GM12891 (cell line): ENCODE results near the gene MAP4K4.

ENCODE experiments used
- DNase-seq: peaks from one replicate; pipeline ENCODE4 v3.0.0; 2011; ENCODE audit warnings: low spot score; ENCODE audit not compliant: insufficient read length
- FAIRE-seq: peaks from 2 replicates; lab custom pipeline; 2011; peaks lifted over from hg19 to GRCh38; lab: Jason Lieb, UNC
- PAX5 ChIP-seq: IDR thresholded peaks from 2 replicates; pipeline ENCODE4 v1.6.1; 2011; ENCODE audit warnings: low read length, moderate library complexity, mild to moderate bottlenecking; ENCODE audit not compliant: insufficient read depth, severe bottlenecking
- POLR2A ChIP-seq: IDR thresholded peaks from 2 replicates; pipeline ENCODE4 v1.6.1; 2011; ENCODE audit warnings: low read depth, low read length, control low read depth
- POLR2AphosphoS5 ChIP-seq: IDR thresholded peaks from 2 replicates; pipeline ENCODE4 v1.6.1; 2011; ENCODE audit warnings: low read depth, low read length, control low read depth
- POU2F2 ChIP-seq: IDR thresholded peaks from 2 replicates; pipeline ENCODE4 v1.6.1; 2011; ENCODE audit warnings: low read depth, mild to moderate bottlenecking, control low read depth, low read length, moderate library complexity
- SPI1 ChIP-seq: IDR thresholded peaks from 2 replicates; pipeline ENCODE4 v1.6.1; 2011; ENCODE audit warnings: low read depth, low read length, control low read depth
- TAF1 ChIP-seq: IDR thresholded peaks from 2 replicates; pipeline ENCODE4 v1.6.1; 2011; ENCODE audit warnings: low read depth, low read length, control low read depth

The MAP4K4 gene

DNA sequence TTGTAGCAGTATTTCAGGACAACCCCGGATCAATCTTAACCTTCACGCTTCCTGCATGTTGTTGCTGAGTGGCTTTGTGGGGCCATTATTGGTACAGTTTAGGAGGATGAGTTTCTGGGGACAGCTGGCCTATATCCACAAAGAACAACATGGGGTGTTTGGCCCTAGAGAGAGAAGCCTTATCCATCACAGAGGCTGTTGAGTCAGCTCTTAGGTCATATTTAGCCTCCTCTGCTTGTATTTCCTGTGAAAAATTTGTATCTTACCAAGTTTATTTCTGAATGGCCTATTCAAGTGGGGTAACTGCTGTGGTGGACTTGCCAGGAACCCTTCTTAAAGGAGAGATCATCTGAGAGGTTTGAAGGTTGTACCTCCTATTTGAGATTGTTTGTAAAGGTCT is 77.6 kb downstream of the MAP4K4 start:
- TF ChIP-seq POU2F2 (no peak), POLR2A (no peak), TAF1 (no peak), PAX5 (no peak), SPI1 (no peak), POLR2AphosphoS5 (no peak)
- FAIRE-seq = no peak
- no peak for DNase-seq

DNA sequence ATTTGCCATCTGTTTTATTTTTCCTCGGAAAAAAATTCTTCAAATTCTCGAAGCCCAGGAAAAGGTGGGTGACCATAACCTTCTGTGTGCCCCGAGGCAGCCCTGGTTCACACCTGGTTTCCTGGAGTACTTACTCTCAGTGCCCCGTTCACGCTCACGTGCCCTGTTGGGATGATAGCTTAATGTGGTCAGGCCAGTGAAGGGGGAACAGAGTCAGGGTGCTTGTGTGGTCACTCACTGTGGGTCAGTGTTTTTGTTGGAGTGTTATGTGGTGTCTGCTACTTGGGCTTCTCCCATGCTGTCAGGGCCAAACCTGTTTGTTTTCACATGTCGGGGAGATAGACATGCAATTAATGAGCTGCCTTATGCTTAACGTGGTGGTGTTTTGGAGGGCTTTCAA is 78.1 kb downstream of the MAP4K4 start:
- DNase-seq (no peak), FAIRE-seq (no peak)
- TF ChIP-seq TAF1 (no peak), SPI1 (no peak), POU2F2 (no peak), PAX5 (no peak), POLR2A (no peak), POLR2AphosphoS5 (no peak)

DNA sequence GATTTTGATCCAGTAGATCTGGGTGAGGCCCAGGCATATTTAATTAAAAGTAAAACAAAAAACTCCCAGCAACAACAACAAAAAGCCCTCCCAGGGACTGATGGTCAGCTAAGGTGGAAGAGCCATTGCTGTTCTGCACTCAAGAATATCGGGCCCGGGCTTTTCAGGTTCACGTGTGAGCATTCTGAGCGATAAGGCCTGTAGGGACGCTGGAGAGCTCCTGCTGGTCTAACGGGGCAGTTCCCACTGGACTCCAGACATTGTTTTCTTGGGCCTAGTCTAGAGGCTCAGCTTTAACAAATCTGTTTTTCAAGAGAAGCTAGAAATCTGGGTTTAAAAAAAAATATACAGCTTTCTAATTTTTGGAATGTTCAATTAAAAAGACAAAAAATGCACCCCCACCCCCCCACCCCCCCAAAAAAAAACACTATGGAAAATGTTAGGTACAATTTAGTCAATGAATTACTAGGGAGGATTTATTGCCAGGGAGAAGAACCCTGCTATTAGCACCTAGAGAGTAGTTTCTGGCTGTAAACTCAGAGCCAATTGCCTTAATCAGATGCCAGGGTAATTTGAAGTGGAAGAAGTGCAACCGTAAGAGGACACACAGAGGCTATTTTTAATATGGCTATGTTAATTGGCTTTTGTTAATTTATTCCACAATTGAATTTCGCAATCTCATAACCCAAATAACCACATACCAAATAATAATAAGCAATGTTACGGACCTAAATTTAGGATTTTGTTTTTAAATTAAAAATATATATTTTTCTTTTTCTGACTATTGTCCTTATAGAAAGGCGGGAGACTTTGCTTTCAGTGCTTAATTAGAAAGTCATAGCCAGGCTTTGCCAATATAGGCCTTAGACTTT is 78.9 kb downstream of the MAP4K4 start:
- FAIRE-seq = no peak
- no peak for TF ChIP-seq POLR2AphosphoS5
- no peak for DNase-seq

DNA sequence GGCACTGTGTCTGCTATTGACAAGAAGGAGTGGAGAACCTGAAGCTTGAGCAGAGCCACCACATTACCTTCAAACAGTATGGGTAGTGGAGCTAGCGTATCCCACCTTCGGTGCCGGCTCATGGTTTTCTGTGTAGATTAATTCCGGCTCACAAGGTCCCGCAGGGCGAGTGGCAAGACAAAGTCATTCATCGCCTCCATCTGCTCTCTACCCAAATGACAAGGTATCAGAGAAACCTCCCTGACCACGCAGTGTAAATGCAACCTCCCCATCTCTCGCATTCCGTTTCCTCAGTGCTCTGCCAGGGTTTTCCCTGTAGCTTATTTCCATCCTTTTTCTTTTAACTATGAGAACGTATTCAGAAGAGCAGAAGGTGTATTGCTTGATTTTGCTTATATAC is 79.8 kb downstream of the MAP4K4 start:
- DNase-seq (no peak), FAIRE-seq (no peak)
- no peak for TF ChIP-seq SPI1
- TF ChIP-seq TAF1 = no peak

DNA sequence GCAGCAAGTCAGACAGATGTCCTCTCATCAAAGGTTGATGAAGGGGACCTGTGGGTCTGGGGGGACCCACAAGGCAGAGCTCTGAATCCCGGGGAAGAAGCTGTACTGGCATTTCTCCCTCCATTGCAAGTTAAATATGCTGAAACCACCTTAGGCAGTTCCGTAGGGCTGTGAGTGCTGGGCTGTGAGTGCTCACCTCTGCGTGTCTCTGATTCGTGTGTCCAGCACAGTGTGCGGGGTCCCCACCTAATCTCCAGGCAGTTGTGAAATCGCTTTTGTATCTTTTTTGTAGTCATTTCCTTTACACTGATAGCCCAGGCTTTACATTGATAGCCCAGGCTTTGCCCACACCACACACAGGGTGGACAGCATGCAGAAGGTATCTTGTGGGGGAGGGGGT is 80.6 kb downstream of the MAP4K4 start:
- no peak for DNase-seq
- TF ChIP-seq POU2F2 (no peak), PAX5 (no peak), SPI1 (no peak), POLR2A (no peak), POLR2AphosphoS5 (no peak), TAF1 (no peak)
- FAIRE-seq = no peak

DNA sequence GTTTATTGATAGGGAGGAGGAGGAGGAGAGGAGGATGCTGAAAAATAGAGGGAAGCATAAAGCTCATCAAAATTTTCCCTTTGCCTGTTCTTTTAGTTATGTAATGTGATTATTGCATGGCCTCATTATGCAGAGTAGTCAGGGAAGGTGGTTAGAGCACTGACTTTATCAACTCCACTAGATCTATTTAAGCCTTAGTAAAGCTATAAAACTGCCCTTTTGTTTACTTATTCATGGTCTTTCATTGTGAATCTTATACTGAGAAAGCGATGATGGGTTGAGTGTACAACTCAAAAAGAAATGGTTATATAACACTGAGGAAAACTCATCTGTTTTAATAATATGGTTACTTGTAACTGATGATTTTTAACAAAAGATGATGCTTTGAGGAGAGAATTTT is 81.7 kb downstream of the MAP4K4 start:
- no peak for TF ChIP-seq TAF1
- no peak for TF ChIP-seq PAX5
- no peak for TF ChIP-seq POLR2AphosphoS5
- TF ChIP-seq SPI1 = no peak
- no peak for TF ChIP-seq POU2F2
- TF ChIP-seq POLR2A = no peak

DNA sequence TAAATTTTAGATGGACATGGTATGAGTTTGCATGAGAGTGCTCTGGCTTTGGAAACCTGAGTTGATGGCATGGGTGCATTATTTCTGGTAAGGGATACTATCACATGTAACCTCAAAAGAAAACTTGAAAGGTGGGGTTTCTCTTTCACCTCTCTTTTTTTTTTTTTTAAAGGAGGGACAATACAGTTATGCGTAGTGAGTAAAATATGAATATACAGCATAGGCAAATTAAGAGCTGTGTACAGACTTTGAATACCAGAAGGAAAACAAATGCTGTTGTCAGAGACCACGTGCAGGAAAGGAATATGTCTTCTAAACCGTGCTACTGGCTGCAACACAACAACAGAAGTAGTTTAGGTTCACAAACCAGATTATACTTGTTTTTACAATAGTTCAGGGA is 82.1 kb downstream of the MAP4K4 start:
- TF ChIP-seq PAX5 = no peak
- TF ChIP-seq SPI1 = no peak
- no peak for TF ChIP-seq TAF1
- no peak for TF ChIP-seq POLR2A
- no peak for TF ChIP-seq POLR2AphosphoS5
- no peak for TF ChIP-seq POU2F2
- FAIRE-seq = no peak
- no peak for DNase-seq

More for the DNA sequence above, 81.7 kb downstream of the MAP4K4 start:
- FAIRE-seq = no peak
- no peak for DNase-seq

DNA sequence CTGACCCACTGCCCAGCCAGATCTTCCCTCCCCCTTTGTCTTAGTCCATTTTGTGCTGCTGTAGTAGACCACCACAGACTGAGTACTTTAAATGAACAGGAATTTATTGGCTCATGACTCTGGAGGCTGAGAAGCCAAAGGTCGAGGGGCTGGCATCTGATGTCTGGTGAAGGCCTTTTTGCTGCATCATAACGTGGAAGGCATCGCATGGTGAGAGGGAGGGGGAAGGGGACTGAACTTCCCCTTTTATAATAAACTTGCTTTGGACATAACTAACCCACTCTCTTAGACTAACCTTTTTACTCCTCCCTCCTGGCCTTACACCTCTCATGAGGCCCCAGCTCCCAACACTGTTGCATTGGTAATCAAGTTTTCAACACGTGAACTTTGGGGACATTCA is 83.8 kb downstream of the MAP4K4 start:
- TF ChIP-seq POLR2AphosphoS5 = no peak
- no peak for TF ChIP-seq POU2F2
- no peak for TF ChIP-seq PAX5
- TF ChIP-seq POLR2A = no peak
- TF ChIP-seq TAF1 = no peak
- TF ChIP-seq SPI1 = no peak; the same call in 1 of the 2 replicates
- FAIRE-seq = no peak
- DNase-seq = no peak

DNA sequence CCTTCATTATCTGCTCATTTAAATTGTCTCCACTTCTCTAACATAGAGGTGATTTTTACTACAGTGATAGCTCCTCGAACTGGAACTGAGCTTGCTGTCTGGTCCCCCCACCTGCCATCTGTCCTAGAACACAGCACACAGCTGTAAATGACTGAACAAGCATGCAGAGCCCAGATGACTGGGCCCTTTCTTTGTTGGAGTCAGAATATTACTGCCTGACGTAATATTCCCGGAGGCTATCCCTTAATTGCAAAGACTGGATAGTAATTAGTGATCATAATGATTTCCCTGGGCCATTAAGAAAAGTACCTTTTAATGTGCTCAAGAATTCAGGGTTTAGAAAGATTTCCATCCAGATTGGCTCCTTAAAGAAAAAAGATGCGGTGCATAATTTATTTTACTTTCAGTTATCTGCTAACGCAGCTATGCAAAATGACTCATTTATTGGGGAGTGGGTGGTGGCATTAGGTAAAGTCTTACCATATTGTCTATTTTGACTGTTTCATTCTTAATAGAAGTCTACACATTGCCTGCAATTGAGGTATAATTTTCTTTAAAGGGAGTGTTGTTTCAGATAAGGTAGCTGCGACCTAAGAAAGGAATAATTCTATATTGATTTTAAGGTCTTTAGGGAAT is 84.4 kb downstream of the MAP4K4 start:
- DNase-seq (no peak), FAIRE-seq (no peak)
- no peak for TF ChIP-seq PAX5
- TF ChIP-seq TAF1 = no peak
- TF ChIP-seq POU2F2 = no peak
- TF ChIP-seq POLR2A = no peak
- no peak for TF ChIP-seq POLR2AphosphoS5
- TF ChIP-seq SPI1 = no peak

DNA sequence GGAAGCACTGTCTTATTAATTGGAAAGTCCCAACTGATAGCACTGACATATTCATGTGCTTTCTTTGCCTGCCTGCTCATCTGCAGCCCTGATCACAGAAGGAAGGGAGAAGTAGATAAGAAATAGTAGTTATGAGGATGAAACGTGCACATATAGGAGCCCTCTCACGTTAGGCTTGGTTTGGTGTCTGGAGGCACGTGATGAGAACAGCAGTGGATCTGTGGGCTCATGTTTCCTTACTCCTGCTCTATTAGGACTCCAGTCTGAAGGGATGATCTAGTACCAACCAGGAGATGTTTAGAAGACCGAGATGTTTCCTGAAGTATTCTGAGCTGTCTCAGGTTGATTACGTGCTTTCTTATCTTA is 84.9 kb downstream of the MAP4K4 start:
- no peak for DNase-seq
- no peak for FAIRE-seq

More for the DNA sequence above, 84.9 kb downstream of the MAP4K4 start:
- TF ChIP-seq SPI1 = no peak
- TF ChIP-seq POLR2A = no peak
- no peak for TF ChIP-seq POLR2AphosphoS5
- no peak for TF ChIP-seq TAF1
- TF ChIP-seq PAX5 = no peak
